ENCODE data around the gene MAEA. TPM values are rescaled to one million over a fixed set of nuclear protein-coding genes. Genes with fewer than 3 reads are reported as not detected.

MAEA gene
- total and polyA plus RNA-seq, 2 experiments from 2014 or later, result 49.8 to 99.0 TPM

DNA sequence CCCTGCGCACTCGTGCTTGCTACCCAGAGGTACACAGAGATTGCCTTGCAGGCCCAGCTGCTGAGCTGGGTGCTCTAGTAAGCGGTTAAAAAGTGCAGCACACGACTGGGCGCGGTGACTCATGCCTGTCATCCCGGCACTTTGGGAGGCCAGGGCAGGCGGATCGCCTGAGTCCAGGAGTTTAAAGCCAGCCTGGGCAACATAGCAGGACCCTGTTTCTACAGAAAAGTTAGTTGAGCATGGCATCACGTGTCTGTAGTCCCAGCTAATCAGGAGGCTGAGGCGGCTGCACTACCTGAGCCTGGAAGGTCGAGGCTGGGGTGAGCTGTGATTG, 62.8 kb downstream of the MAEA start (continued):
- TF ChIP-seq CREB1 (CRISPR knock-in tag; IDR thresholded peaks at IDR 0.05; ENCODE audit: low read depth) (no peak), ZNF114 (CRISPR knock-in tag; IDR thresholded peaks at IDR 0.05) (no peak), EZH2phosphoT487 (IDR thresholded peaks at IDR 0.05; ENCODE audit: unreplicated experiment) (no peak), ZNF331 (CRISPR knock-in tag; IDR thresholded peaks at IDR 0.05; ENCODE audit: low read depth) (no peak), STAT1 (IDR thresholded peaks at IDR 0.05; ENCODE audit: unreplicated experiment) (no peak)
- TF ChIP-seq, protein P1, sequence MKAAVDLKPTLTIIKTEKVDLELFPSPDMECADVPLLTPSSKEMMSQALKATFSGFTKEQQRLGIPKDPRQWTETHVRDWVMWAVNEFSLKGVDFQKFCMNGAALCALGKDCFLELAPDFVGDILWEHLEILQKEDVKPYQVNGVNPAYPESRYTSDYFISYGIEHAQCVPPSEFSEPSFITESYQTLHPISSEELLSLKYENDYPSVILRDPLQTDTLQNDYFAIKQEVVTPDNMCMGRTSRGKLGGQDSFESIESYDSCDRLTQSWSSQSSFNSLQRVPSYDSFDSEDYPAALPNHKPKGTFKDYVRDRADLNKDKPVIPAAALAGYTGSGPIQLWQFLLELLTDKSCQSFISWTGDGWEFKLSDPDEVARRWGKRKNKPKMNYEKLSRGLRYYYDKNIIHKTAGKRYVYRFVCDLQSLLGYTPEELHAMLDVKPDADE (IDR thresholded peaks at IDR 0.05), result no peak
- TF ChIP-seq, protein P2, sequence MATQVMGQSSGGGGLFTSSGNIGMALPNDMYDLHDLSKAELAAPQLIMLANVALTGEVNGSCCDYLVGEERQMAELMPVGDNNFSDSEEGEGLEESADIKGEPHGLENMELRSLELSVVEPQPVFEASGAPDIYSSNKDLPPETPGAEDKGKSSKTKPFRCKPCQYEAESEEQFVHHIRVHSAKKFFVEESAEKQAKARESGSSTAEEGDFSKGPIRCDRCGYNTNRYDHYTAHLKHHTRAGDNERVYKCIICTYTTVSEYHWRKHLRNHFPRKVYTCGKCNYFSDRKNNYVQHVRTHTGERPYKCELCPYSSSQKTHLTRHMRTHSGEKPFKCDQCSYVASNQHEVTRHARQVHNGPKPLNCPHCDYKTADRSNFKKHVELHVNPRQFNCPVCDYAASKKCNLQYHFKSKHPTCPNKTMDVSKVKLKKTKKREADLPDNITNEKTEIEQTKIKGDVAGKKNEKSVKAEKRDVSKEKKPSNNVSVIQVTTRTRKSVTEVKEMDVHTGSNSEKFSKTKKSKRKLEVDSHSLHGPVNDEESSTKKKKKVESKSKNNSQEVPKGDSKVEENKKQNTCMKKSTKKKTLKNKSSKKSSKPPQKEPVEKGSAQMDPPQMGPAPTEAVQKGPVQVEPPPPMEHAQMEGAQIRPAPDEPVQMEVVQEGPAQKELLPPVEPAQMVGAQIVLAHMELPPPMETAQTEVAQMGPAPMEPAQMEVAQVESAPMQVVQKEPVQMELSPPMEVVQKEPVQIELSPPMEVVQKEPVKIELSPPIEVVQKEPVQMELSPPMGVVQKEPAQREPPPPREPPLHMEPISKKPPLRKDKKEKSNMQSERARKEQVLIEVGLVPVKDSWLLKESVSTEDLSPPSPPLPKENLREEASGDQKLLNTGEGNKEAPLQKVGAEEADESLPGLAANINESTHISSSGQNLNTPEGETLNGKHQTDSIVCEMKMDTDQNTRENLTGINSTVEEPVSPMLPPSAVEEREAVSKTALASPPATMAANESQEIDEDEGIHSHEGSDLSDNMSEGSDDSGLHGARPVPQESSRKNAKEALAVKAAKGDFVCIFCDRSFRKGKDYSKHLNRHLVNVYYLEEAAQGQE (IDR thresholded peaks at IDR 0.05; ENCODE audit: unreplicated experiment), result no peak

DNA sequence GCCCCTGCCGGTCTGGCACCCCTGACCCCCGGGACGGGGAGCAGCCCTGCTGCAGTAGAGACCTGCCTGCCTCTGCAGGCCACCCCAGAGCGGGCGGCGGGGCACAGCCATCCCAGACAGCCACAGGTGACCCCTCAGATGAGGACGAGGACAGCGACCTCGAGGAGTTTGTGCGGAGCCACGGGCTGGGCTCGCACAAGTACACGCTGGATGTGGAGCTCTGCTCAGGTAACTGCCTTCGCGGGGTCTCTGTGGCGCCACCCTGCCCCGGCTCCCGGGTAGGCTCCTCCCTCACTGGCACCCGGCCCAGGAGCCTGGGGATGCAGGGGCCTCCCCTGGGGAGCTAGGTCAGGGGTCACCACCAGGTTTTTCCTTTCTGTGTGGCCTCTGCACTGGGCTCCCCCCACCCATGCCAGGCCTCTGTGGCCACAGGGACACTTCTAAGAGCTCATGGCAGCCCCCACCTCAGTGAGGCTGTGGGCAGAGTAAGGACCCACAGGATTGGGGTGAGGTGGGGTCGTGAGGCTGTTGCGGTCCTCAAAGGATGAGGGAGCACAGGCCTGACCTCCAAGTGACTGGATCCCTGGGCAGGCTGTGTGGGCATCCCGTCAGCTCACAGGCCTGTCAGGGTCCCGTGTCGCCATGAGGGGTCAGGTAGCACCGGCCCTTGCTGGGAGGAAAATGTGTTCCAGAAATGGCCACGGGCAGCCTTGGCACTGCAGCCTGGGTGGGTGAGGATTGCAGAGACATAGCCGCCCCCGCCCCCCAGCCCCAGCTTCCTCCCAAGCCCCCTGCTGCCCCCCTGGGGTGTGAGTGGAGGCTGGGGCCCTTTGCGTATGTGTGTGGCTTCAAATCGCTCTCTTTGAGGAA, 63.7 kb downstream of the MAEA start:
- TF ChIP-seq JUNB (IDR thresholded peaks at IDR 0.05; ENCODE audit: unreplicated experiment), result no peak
- H4K20me1 ChIP-seq (replicated peaks; ENCODE audit: insufficient read depth), result 0 out of 2 replicates have a peak, but pooled peaks cover 3% of the 10 kb centered on the region
- no peaks in the 10 kb centered on the region for H3K27me3 ChIP-seq (ENCODE audit: insufficient read depth)
- H3K4me2 ChIP-seq, result no peak overlapping the region
- DNase-seq (ENCODE audit: low spot score) (no peak), ATAC-seq (no peak)
- H3K4me1 ChIP-seq (ENCODE audit: insufficient read depth), result no peaks in the 10 kb centered on the region; the same call in 1 of the 2 replicates
- no peak overlapping the region for H3K4me3 Mint-ChIP-seq
- H3K79me2 ChIP-seq (replicated peaks; ENCODE audit: insufficient read depth), result no peaks in the 10 kb centered on the region; the same call in 1 of the 2 replicates
- no peak overlapping the region for H3K27ac ChIP-seq (ENCODE audit: low read depth)
- no peaks in the 10 kb centered on the region for H3K36me3 ChIP-seq (ENCODE audit: insufficient read depth)
- H3K9me3 Mint-ChIP-seq, result no peaks in the 10 kb centered on the region
- H3K36me3 Mint-ChIP-seq (ENCODE audit: low read depth), result peaks cover 25% of the 10 kb centered on the region
- H2AFZ ChIP-seq, result no peak overlapping the region
- peaks cover 11% of the 10 kb centered on the region for H3K4me1 Mint-ChIP-seq
- no peaks in the 10 kb centered on the region for H3F3A ChIP-seq (replicated peaks; ENCODE audit: low read depth)
- no peaks in the 10 kb centered on the region for H3K9me2 ChIP-seq (ENCODE audit: insufficient read depth)
- H3K27ac Mint-ChIP-seq, result no peak overlapping the region
- peaks cover 11% of the 10 kb centered on the region for H3K27me3 Mint-ChIP-seq (ENCODE audit: insufficient read depth, low read depth, poor library complexity)
- H3K4me3 ChIP-seq, result no peak overlapping the region
